H9 (cell line): ENCODE measurements around the gene ASGR1. TPM values are rescaled to one million over a fixed set of nuclear protein-coding genes. Genes with fewer than 3 reads are reported as not detected.

Experiments
- DNase-seq: peaks from one replicate; pipeline ENCODE4 v3.0.0-alpha.2; 2017
- H2AFZ ChIP-seq: one replicate; pipeline ENCODE4 v1.6.1; 2013; ENCODE audit warnings: mild to moderate bottlenecking, low read length, control low read depth, moderate library complexity
- H2AK5ac ChIP-seq: 2 replicates; pipeline ENCODE4 v1.6.1; 2013; ENCODE audit warnings: low read length, control low read depth, mixed read lengths; ENCODE audit not compliant: insufficient read length
- H2BK120ac ChIP-seq: one replicate; pipeline ENCODE4 v1.6.1; 2013; ENCODE audit warnings: low read depth, mild to moderate bottlenecking, low read length, control low read depth, inconsistent platforms; ENCODE audit not compliant: poor library complexity, severe bottlenecking
- H2BK12ac ChIP-seq: 2 replicates; pipeline ENCODE4 v1.6.1; 2013; ENCODE audit warnings: low read length, control low read depth, mixed read lengths, low read depth; ENCODE audit not compliant: insufficient read length
- H2BK15ac ChIP-seq: 2 replicates; pipeline ENCODE4 v1.6.1; 2013; ENCODE audit warnings: low read depth, low read length, control low read depth
- H2BK20ac ChIP-seq: one replicate; pipeline ENCODE4 v1.6.1; 2013; ENCODE audit warnings: low read depth, mild to moderate bottlenecking, low read length, control low read depth, inconsistent platforms; ENCODE audit not compliant: poor library complexity, severe bottlenecking
- H2BK5ac ChIP-seq: 2 replicates; pipeline ENCODE4 v1.6.1; 2013; ENCODE audit warnings: low read length, control low read depth, mixed read lengths; ENCODE audit not compliant: insufficient read length
- H3K14ac ChIP-seq: 2 replicates; pipeline ENCODE4 v1.6.1; 2013; ENCODE audit warnings: low read length, control low read depth; ENCODE audit not compliant: insufficient read depth
- H3K18ac ChIP-seq: 2 replicates; pipeline ENCODE4 v1.6.1; 2013; ENCODE audit warnings: low read depth, mild to moderate bottlenecking, mixed read lengths, low read length, control low read depth; ENCODE audit not compliant: insufficient read length
- H3K23ac ChIP-seq: 2 replicates; pipeline ENCODE4 v1.6.1; 2013; ENCODE audit warnings: low read length, control low read depth, mixed read lengths, low read depth; ENCODE audit not compliant: insufficient read length
- H3K23me2 ChIP-seq: 2 replicates; pipeline ENCODE4 v1.6.1; 2013; ENCODE audit warnings: low read depth, mild to moderate bottlenecking, mixed read lengths, low read length, control low read depth; ENCODE audit not compliant: insufficient read length, poor library complexity, severe bottlenecking
- H3K27ac ChIP-seq: 2 replicates; pipeline ENCODE4 v1.5.1; 2013; ENCODE audit warnings: low read length, control low read depth, mixed read lengths, low read depth; ENCODE audit not compliant: insufficient read length
- H3K27me3 ChIP-seq: 2 replicates; pipeline ENCODE4 v1.6.1; 2013; ENCODE audit warnings: low read length, control low read depth, inconsistent platforms; ENCODE audit not compliant: insufficient read depth
- H3K4ac ChIP-seq: 2 replicates; pipeline ENCODE4 v1.6.1; 2013; ENCODE audit warnings: low read depth, mild to moderate bottlenecking, control low read depth, inconsistent platforms, low read length, moderate library complexity
- H3K4me1 ChIP-seq: 2 replicates; pipeline ENCODE4 v1.6.1; 2013; ENCODE audit warnings: low read length, control low read depth, inconsistent platforms; ENCODE audit not compliant: insufficient read depth
- H3K4me2 ChIP-seq: 2 replicates; pipeline ENCODE4 v1.6.1; 2013; ENCODE audit warnings: low read length, control low read depth, mixed read lengths; ENCODE audit not compliant: insufficient read length, insufficient read depth
- H3K56ac ChIP-seq: 2 replicates; pipeline ENCODE4 v1.6.1; 2013; ENCODE audit warnings: low read depth, mild to moderate bottlenecking, mixed read lengths, low read length, control low read depth; ENCODE audit not compliant: insufficient read length
- H3K79me1 ChIP-seq: 2 replicates; pipeline ENCODE4 v1.6.1; 2013; ENCODE audit warnings: low read depth, mild to moderate bottlenecking, moderate library complexity, low read length, control low read depth, inconsistent platforms; ENCODE audit not compliant: insufficient read depth, poor library complexity, severe bottlenecking
- H3K79me2 ChIP-seq: 2 replicates; pipeline ENCODE4 v1.6.1; 2013; ENCODE audit warnings: low read length, control low read depth, inconsistent platforms; ENCODE audit not compliant: insufficient read depth
- H3K9ac ChIP-seq: 2 replicates; pipeline ENCODE4 v1.6.1; 2013; ENCODE audit warnings: low read length, control low read depth, mixed read lengths; ENCODE audit not compliant: insufficient read length; ENCODE audit errors: extremely low read depth
- H3K9me3 ChIP-seq: one replicate; pipeline ENCODE4 v1.6.1; 2013; ENCODE audit warnings: low read depth, low read length, inconsistent platforms; ENCODE audit not compliant: control insufficient read depth
- H3T11ph ChIP-seq: one replicate; pipeline ENCODE4 v1.6.1; 2013; ENCODE audit warnings: mild to moderate bottlenecking, low read length, control low read depth, inconsistent platforms
- H4K20me1 ChIP-seq: one replicate; pipeline ENCODE4 v1.6.1; 2013; ENCODE audit not compliant: control insufficient read depth, insufficient read length, insufficient read depth
- H4K5ac ChIP-seq: 2 replicates; pipeline ENCODE4 v1.6.1; 2013; ENCODE audit warnings: low read depth, mild to moderate bottlenecking, mixed read lengths, low read length, control low read depth; ENCODE audit not compliant: insufficient read length
- H4K8ac ChIP-seq: replicated peaks from 2 replicates; pipeline ENCODE4 v1.6.1; 2013; ENCODE audit warnings: low read length, control low read depth, mixed read lengths, low read depth; ENCODE audit not compliant: insufficient read length
- H4K91ac ChIP-seq: 2 replicates; pipeline ENCODE4 v1.6.1; 2013; ENCODE audit warnings: low read depth, mild to moderate bottlenecking, moderate library complexity, mixed read lengths, low read length, control low read depth; ENCODE audit not compliant: insufficient read length
- H3K27ac Mint-ChIP-seq, 3 experiments: 2 replicates in 2 of 3; 3 replicates in 1 of 3; pipeline ENCODE4 v1.8.0; 2020 to 2021; ENCODE audit warnings: mixed read lengths in 3 of 3, mild to moderate bottlenecking in 1 of 3, moderate library complexity in 1 of 3
- H3K27me3 Mint-ChIP-seq: 2 replicates; pipeline ENCODE4 v1.8.0; 2021; ENCODE audit warnings: low read depth, mild to moderate bottlenecking, moderate library complexity, mixed read lengths
- H3K36me3 Mint-ChIP-seq, 3 experiments: 2 replicates in 2 of 3; 3 replicates in 1 of 3; pipeline ENCODE4 v1.8.0; 2020 to 2021; ENCODE audit warnings: low read depth in 3 of 3, mixed read lengths in 3 of 3; ENCODE audit not compliant: insufficient read depth in 1 of 3
- H3K4me1 Mint-ChIP-seq, 2 experiments: 2 replicates each; pipeline ENCODE4 v1.8.0; 2020; ENCODE audit warnings: mixed read lengths in 2 of 2
- H3K4me3 Mint-ChIP-seq, 2 experiments: 2 replicates in 1 of 2; 3 replicates in 1 of 2; pipeline ENCODE4 v1.8.0; 2020 to 2021; ENCODE audit warnings: mild to moderate bottlenecking in 2 of 2, mixed read lengths in 2 of 2, moderate library complexity in 1 of 2
- H3K9me3 Mint-ChIP-seq, 2 experiments: 2 replicates in 1 of 2; 3 replicates in 1 of 2; pipeline ENCODE4 v1.8.0; 2020; ENCODE audit warnings: mild to moderate bottlenecking in 2 of 2, mixed read lengths in 2 of 2, moderate library complexity in 1 of 2
- CTCF ChIP-seq: fragments of 200-600 bp; sonication (generic); conservative IDR thresholded peaks from 3 replicates; pipeline ENCODE4 v1.8.0; 2021; ENCODE audit warnings: antibody characterized with exemption, mild to moderate bottlenecking
- WGBS: extraction: QIAGEN DNeasy Blood & Tissue Kit; methylation state at CpG from one replicate; pipeline ENCODE4 v1.1.7; 2013; ENCODE audit warnings: missing lambda C conversion rate, low lambda C conversion rate, mixed read lengths; ENCODE audit not compliant: insufficient read length; ENCODE audit errors: extremely low coverage; 5-methylcytosine and 5-hydroxymethylcytosine counted together
- total RNA-seq: library from RNA; stranded (reverse); gene quantifications from 2 replicates; pipeline ENCODE4 v1.2.1, GENCODE V29; 2021

The ASGR1 gene
- total RNA-seq, 1 experiment from 2014 or later: 5.9 TPM

GRCh38 chr17:7133916-7134315, 45.3 kb downstream of the ASGR1 start:
- Histone ChIP-seq H2BK120ac (no peak overlapping the region), H3K23me2 (peaks cover 3% of the 10 kb centered on the region), H2BK5ac (no peak overlapping the region), H3K27me3 (no peaks in the 10 kb centered on the region), H3T11ph (no peak overlapping the region), H3K9ac (no peak overlapping the region), H3K56ac (no peak overlapping the region), H3K79me2 (no peaks in the 10 kb centered on the region), H4K8ac (no peak overlapping the region), H3K14ac (no peak overlapping the region), H3K18ac (peak overlapping the region; percentile 36), H3K79me1 (no peaks in the 10 kb centered on the region), H3K9me3 (no peaks in the 10 kb centered on the region), H2BK12ac (peak overlapping the region; percentile 56), H3K23ac (no peak overlapping the region), H4K91ac (no peak overlapping the region), H2AFZ (no peak overlapping the region), H3K4me2 (peak overlapping the region; percentile 30), H2AK5ac (no peak overlapping the region), H2BK20ac (no peak overlapping the region), H4K5ac (no peak overlapping the region), H4K20me1 (no peaks in the 10 kb centered on the region), H2BK15ac (no peak overlapping the region), H3K4me1 (peaks cover 2% of the 10 kb centered on the region; the same call in 1 of the 2 replicates), H3K4ac (no peak overlapping the region; the same call in 1 of the 2 replicates), H3K27ac (no peak overlapping the region)
- H3K36me3 Mint-ChIP-seq: no peaks in the 10 kb centered on the region
- peaks cover 71% of the 10 kb centered on the region for H3K27me3 Mint-ChIP-seq
- TF ChIP-seq CTCF: no peak
- no peaks in the 10 kb centered on the region; a peak in 1 of 5 replicates for H3K9me3 Mint-ChIP-seq
- peak overlapping the region in 1 of 3 experiments; percentile 82; a peak in 2 of 7 replicates for H3K27ac Mint-ChIP-seq
- peak; percentile 77 for DNase-seq
- no CpG with 5 or more reads among the region's 20 CpGs for WGBS
- H3K4me3 Mint-ChIP-seq: peak overlapping the region in 1 of 2 experiments; percentile 57; a peak in 3 of 5 replicates
- H3K4me1 Mint-ChIP-seq: peaks cover 32 to 50% of the 10 kb centered on the region in 2 experiments
